ENCODE results near the gene C19orf38. TPM values are rescaled to one million over a fixed set of nuclear protein-coding genes. Genes with fewer than 3 reads are reported as not detected.

Gene C19orf38
- total RNA-seq, 1 donor from 2014 or later: 0.62 TPM

DNA sequence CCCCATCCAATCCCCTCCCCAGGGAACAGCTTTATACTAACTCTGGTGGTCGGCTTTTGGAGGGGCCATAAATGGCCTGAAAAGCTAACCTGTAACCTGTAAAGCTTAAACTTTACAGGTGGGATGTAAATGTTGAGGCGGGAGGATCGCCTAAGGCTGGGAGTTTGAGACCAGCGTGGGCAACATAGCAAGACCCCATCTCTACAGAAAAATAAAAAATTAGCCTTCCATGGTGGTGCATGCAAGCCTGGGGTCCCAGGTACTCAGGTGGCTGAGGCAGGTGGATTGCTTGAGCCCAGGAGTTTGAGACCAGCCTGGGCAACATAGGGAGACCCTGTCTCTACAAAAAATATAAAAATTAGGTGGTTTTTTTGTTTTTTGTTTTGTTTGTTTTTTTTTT, 41.7 kb downstream of the C19orf38 start:
- CTCF ChIA-PET: no interaction called here
- H3K27ac Mint-ChIP-seq: no peak overlapping the region

DNA sequence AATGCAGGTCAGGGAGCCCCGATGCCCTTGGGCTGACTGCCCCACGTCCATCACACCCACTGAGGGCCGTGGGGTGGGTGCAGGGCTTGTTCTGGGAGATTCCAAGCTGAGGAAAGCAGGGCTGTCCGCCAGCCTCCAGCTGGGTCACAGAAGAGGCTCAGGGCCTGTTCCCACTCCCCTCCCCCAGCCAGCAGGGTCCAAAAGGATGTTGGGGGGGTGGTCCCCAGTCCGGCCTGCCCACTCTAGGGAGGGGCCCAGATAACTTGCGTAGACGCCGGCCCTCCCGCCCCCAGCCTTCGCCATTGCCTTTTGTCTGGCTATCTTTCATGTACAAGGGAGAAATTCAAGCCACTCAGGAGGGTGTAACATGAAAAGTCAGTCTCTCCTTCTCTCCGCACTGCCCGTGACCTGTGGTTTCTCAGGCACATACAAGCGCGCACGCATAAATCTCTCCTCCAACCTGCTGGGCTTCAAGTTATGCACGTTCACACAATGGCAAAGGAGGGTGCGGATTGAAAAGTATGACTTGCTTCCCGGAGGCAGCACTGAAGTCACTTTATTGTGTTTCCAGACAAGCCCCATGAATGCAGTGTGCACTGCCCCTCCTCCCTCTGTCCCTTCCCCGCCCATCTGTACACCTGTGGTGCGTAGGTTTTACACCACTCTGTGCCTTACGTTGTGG, 43.3 kb downstream of the C19orf38 start:
- Mint-ChIP-seq H3K36me3 (ENCODE audit: low read depth) (peaks cover 3% of the 10 kb centered on the region), H3K9me3 (no peaks in the 10 kb centered on the region), H3K4me3 (no peak overlapping the region), H3K27ac (no peak overlapping the region), H3K4me1 (peaks cover 14% of the 10 kb centered on the region), H3K27me3 (no peaks in the 10 kb centered on the region)
- CTCF ChIA-PET: no interaction called here
- POLR2A ChIA-PET: no interaction called here
- DNase-seq (no peak), ATAC-seq (ENCODE audit: low read depth) (no peak)
- TF ChIP-seq, protein P1, sequence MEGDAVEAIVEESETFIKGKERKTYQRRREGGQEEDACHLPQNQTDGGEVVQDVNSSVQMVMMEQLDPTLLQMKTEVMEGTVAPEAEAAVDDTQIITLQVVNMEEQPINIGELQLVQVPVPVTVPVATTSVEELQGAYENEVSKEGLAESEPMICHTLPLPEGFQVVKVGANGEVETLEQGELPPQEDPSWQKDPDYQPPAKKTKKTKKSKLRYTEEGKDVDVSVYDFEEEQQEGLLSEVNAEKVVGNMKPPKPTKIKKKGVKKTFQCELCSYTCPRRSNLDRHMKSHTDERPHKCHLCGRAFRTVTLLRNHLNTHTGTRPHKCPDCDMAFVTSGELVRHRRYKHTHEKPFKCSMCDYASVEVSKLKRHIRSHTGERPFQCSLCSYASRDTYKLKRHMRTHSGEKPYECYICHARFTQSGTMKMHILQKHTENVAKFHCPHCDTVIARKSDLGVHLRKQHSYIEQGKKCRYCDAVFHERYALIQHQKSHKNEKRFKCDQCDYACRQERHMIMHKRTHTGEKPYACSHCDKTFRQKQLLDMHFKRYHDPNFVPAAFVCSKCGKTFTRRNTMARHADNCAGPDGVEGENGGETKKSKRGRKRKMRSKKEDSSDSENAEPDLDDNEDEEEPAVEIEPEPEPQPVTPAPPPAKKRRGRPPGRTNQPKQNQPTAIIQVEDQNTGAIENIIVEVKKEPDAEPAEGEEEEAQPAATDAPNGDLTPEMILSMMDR (IDR thresholded peaks at IDR 0.05): no peak
- intact Hi-C loops (cut with micrococcal nuclease): no loop called here

More for the DNA sequence above, 41.7 kb downstream of the C19orf38 start:
- Mint-ChIP-seq H3K36me3 (ENCODE audit: low read depth) (peaks cover 3% of the 10 kb centered on the region), H3K27me3 (no peaks in the 10 kb centered on the region), H3K9me3 (no peaks in the 10 kb centered on the region), H3K4me1 (peaks cover 10% of the 10 kb centered on the region), H3K4me3 (no peak overlapping the region)
- POLR2A ChIA-PET: no interaction called here
- ATAC-seq (ENCODE audit: low read depth): no peak
- DNase-seq: no peak
- TF ChIP-seq, protein P1 (IDR thresholded peaks at IDR 0.05): no peak
- intact Hi-C loops (cut with micrococcal nuclease): no loop called here

DNA sequence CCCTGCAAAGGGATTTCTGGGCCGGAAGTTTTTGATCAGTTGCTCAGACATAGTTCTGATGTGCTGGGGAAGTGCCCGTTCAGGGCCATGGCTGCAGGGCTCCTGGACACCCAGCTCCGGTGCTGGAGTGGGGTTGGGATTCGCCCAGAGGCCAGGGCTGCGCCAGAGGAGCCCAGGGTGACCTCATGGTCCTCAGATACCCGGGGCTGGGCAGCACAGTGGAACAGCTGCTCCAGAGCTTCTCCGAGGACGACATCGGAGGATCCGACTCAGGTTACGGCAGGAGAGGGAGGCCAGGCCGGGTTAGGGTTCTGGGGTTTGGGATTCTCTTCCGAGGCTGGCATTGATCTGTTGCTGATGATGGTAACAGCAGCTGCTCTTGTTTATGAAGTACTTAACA, 44.0 kb downstream of the C19orf38 start:
- TF ChIP-seq, protein P1 (IDR thresholded peaks at IDR 0.05): no peak
- no peaks in the 10 kb centered on the region for H3K27me3 Mint-ChIP-seq
- POLR2A ChIA-PET: interaction anchor here (0.6 kb wide), 1 partner anchor 18 kb away, joined by 3 read pairs; no protein-coding TSS in a partner anchor
- ATAC-seq (ENCODE audit: low read depth) (no peak), DNase-seq (no peak)
- H3K4me1 Mint-ChIP-seq: peaks cover 19% of the 10 kb centered on the region
- H3K9me3 Mint-ChIP-seq: no peaks in the 10 kb centered on the region
- H3K36me3 Mint-ChIP-seq (ENCODE audit: low read depth): peaks cover under 1% of the 10 kb centered on the region
- intact Hi-C loops (cut with micrococcal nuclease): no loop called here
- H3K4me3 Mint-ChIP-seq: no peak overlapping the region
- H3K27ac Mint-ChIP-seq: no peak overlapping the region
- CTCF ChIA-PET: no interaction called here

DNA sequence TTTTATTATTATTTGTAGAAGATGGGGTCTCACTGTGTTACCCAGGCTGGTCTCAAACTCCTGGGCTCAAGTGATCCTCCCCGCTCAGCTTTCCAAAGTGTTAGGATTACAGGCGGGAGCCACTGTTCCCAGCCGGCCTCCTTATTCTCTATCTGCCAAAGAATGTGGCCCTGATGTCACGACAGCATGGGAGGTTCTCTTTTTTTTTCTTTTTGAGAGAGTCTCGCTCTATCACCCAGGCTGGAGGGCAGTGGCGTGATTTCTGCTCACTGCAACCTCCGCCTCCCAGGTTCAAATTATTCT, 46.6 kb downstream of the C19orf38 start:
- H3K9me3 Mint-ChIP-seq: no peaks in the 10 kb centered on the region
- TF ChIP-seq, protein P1 (IDR thresholded peaks at IDR 0.05): no peak
- CTCF ChIA-PET: interaction anchor here (0.6 kb wide), 1 partner anchor 51 kb away, joined by 3 read pairs; no protein-coding TSS in a partner anchor
- no peaks in the 10 kb centered on the region for H3K36me3 Mint-ChIP-seq (ENCODE audit: low read depth)
- POLR2A ChIA-PET: no interaction called here
- ATAC-seq (ENCODE audit: low read depth) (no peak), DNase-seq (no peak)
- H3K4me1 Mint-ChIP-seq: peaks cover 9% of the 10 kb centered on the region
- H3K4me3 Mint-ChIP-seq: no peak overlapping the region
- intact Hi-C loops (cut with micrococcal nuclease): no loop called here
- no peaks in the 10 kb centered on the region for H3K27me3 Mint-ChIP-seq
- no peak overlapping the region for H3K27ac Mint-ChIP-seq

DNA sequence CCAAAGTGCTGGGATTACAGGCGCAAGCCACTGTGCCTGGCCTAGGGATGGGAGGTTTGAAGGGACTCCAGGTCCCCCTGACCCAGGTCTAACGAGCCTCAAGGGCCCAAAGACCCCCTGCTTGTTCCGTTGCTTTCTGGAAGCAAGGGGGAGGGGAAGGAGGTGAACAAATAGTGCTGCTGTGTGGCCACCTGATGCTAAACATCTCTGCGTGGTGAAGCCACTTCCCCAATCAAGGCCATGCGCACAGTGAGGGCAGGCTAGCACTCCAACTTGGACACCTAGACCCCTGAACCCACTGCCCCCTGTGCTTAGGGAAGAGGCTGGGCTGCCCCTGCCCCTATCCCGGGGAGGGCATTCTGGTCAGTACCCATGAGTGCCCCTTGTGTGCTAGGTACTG, 47.1 kb downstream of the C19orf38 start:
- Mint-ChIP-seq H3K4me3 (no peak overlapping the region), H3K27me3 (no peaks in the 10 kb centered on the region), H3K27ac (no peak overlapping the region), H3K9me3 (no peaks in the 10 kb centered on the region), H3K4me1 (peaks cover 9% of the 10 kb centered on the region), H3K36me3 (ENCODE audit: low read depth) (no peaks in the 10 kb centered on the region)
- POLR2A ChIA-PET: no interaction called here
- no peak for DNase-seq
- no peak for ATAC-seq (ENCODE audit: low read depth)
- CTCF ChIA-PET: no interaction called here
- intact Hi-C loops (cut with micrococcal nuclease): no loop called here
- TF ChIP-seq, protein P1 (IDR thresholded peaks at IDR 0.05): no peak
